NK-92 treated with Interleukin-12 subunit alpha and Interleukin-12 subunit beta, amount 100 ng/mL, for 24 hours (cell line): Measurements from ENCODE around the gene SLC35B2.
A peak's percentile ranks its signal among the peaks of the same experiment; 100 is the strongest.

Source experiments
- DNase-seq: peaks from one replicate; lab custom pipeline; 2025; lab: John Stamatoyannopoulos, UW

The SLC35B2 gene

GRCh38 chr6:44267252-44267651 lies 9.9 kb upstream of the SLC35B2 start:
- no peak for DNase-seq

GRCh38 chr6:44266347-44266746 lies 9.0 kb upstream of the SLC35B2 start:
- DNase-seq, result no peak

GRCh38 chr6:44265722-44266233 lies 8.4 kb upstream of the SLC35B2 start:
- no peak for DNase-seq

- peak; percentile 92 for DNase-seq
Observed at GRCh38 chr6:44265007-44265721, 7.8 kb upstream of the SLC35B2 start, which contains the start of gene NFKBIE. Gene NFKBIE (minus strand): TSS chr6:44265551. CDS start chr6:44265346, 205 bp downstream.

DNA sequence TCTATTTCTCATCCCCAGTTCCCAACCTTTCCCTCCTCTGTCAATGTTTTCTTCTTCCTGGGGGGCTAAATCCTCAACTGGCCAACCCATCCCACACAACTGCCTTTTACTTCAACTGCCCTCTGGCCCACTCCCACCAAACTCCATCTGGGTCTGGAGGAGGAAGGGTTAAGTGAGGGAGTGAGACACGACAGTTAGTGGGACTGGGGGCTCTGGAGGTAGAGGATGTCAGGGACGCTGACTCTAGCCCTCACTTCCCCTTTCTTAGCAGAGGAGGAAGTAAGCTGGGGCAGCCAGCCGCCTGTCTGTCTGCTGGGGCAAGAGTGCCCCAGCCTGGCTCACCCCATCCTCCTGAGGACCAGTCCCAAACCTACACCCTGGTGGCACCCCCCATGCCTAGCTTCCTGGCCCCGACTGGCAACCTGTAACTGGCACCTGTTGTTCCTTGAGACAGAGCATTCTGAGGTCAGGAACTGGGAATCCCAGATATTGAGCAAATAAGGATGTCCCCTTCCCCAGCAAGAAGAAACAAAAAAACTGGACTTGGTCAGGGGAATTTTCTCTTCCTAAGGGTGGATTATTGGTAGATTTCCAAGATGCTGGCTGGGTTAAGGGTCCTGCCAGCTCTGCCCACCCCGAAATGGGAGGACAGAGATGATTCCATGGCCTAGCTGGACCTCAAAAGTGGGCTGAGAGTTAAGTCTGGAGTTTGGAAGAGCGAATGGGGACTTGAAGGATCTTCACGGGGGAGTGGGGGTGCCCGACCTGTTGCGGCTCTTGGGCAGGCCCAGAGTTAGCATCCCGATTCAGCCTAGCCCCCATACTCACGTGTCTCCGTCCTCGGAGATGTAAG lies 7.1 kb upstream of the SLC35B2 start:
- DNase-seq, result no peak

- DNase-seq, result no peak
Observed at GRCh38 chr6:44263354-44264100, 6.2 kb upstream of the SLC35B2 start.

- DNase-seq, result no peak
Observed at GRCh38 chr6:44262467-44263353, 5.4 kb upstream of the SLC35B2 start.

DNA sequence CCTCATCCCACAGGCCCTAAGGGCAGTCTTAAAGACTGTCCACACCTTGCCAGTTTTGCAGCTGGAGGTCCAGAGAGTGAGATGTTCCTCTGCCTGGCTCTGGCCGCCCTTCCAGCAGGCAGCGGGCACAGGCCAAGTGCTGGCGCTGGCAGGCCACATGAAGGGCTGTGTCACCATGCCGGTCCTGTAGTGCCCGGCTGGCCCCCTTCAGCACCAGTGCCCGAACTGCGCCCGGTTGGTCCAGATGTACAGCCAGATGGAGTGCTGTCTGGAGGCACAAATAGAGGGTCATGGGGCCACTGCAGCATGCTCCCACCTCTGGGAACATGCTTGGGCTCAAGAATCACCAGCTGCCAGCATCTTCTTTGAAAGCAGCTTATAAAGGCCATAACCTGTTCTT lies 4.3 kb upstream of the SLC35B2 start:
- no peak for DNase-seq

DNA sequence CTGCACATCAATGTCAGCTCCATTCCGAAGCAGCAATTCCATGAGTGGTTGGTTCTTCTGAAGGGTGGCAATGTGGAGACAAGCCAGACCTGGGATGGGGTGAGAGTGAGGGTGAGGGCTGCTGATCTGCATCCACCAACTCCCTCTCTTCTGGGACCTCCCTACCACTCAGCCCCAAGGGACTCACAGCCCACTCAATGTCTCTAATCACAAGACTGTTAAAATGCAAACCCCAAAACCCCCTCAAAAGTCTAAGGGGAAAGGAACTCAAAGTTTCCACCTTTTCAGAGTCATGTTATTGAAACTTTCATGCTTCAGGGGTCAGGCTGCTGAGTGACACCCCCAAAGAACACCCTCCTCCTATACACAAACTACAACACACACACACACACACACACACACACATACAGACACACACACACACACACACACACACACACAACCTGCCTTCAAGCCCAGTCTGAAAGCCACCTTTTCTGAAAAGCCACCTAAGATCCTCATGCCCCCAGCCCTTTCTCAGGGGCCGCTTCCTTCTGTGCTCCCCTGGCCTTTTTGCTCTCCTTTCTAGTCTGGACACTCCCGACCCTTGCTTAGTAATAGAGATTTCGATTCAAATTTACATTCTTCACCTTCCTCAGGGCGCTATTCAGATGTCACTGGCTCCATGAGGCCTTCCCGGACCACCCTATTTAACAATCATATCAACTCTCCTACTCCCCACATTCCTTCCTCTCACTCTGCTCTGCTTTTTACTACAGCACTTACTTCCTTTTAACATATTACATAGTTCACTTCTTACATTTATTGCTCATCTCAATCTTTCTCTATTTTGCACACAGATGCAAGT lies 3.3 kb upstream of the SLC35B2 start:
- no peak for DNase-seq

GRCh38 chr6:44260011-44260410 lies 2.7 kb upstream of the SLC35B2 start:
- no peak for DNase-seq

- no peak for DNase-seq
Observed at GRCh38 chr6:44258921-44259320, 1.6 kb upstream of the SLC35B2 start.

- DNase-seq, result no peak
Observed at GRCh38 chr6:44258325-44258863, 1.1 kb upstream of the SLC35B2 start.

DNA sequence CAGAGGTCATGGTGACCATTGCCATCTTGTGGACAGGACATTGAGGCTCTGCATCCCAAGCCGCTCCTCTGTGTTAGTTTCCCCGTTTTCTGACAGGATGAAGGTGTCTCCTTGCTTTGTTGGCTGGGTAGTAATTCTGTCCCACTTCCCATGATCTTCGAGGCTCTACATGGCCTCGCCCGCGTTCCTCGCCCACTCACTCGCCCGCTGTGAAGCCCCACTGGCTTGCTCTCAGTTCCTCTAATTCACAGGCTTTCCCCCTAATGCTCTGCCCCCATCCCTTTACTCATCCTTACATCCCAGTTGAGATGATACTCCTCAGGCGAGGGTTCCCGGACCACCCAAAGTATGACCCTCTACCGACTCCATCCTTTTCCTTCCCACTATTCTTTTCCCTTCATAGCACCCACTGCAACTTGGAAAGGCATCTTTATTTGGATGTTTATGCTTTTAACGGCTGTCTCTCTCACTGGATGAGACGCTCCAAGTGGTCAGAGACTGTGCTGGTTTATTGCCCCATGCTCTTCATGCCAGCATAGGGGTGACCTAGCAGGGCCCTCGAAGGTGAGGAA lies 511 bp upstream of the SLC35B2 start:
- DNase-seq, result no peak

DNA sequence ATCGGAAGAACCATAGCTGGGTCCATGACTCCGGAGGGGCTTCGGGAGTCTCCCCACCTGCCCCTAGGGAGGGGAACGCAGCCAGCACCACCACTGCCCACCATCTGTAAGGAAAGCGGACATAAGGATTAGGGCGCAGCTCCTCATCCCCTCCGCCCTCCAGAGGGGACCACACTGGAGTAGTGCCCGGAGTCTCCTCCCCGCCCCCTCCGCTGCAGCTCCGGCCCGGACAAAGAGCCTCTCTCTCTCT lies 628 bp downstream of the SLC35B2 start:
- no peak for DNase-seq

DNA sequence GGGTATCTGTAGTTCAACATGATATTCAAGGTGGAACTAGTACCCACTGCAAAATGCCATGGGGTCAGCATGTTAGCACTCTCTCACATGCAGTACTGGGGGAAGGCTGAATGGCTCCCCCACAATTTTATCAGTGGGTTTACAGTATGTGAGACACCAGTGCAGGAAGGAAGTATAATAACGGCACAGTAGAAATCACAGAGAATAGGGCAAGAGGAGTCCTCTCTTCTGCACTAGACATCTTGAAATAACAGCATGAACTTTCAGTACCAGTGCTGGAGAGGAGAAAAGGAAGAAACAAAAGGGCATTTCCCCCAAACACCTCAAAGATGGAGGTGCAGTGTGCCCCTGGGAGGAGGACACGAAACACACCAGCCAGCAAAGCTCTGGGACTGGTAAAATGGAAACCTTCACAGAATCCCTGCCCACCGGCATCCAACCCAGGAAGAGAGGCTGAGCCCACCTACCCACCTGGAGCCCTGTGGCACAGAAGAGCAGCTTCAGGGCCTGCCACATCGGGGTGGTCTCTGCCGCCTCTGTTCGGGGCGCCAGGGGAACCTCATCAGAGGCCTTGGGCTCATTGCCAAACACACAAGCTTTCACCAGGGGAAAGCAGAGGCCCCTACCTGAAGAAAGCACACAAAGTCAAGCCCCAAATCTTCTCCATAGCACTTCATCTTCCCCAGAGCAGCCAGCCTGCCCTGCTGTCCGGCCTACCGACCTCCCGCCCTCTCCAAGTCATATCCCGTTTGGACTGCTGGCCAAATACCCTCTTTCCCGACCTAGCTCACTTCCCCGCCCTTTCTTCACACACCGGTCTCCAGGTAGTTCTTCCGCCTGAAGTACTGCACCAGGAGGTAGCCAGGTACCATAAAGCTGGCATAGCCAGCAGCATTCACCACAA lies 1.2 kb downstream of the SLC35B2 start:
- DNase-seq, result no peak

DNA sequence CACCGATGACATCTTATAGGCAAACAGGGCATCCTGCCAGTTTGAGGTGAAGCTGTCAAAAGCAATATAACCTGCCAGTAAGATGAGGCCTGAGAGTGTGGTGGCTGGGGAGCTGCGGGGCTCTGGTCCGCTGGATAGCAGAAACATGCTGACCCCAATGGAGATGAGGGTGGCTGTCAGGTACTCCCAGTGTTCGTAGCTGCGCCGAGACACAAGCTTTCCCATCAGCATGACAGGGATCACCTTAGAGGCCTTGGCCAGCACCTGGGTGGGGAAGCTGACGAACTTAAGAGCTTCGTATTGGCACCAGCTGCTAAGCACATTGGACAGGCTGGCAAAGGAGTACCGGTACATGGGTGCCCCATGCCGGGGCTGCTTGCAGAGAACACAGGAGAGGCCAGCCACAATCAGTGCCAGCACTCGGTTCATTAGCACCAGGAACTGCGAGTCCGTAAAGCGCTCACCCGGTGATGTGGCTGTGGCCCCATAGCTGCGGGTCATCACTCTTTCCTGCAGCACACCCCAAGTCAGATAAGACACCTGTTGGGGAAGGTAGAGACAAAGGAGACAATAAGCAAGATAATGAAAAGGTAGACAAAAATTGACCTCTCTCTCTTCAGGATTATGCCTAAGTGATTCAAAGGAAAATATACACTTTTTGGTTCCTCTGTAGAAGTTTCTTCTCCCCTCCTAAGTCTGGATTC lies 2.1 kb downstream of the SLC35B2 start:
- DNase-seq, result no peak

GRCh38 chr6:44254191-44255104 lies 2.9 kb downstream of the SLC35B2 start:
- DNase-seq, result no peak
